ENCODE measurements around the gene TP53TG3E.
"Not testable (repeated sequence)": the region's sequence is repeated elsewhere in the genome, so short reads cannot be mapped to it uniquely, and the experiment has no call there.

TP53TG3E gene

GRCh38 chr16:33304006-33304405 lies at the start of gene TP53TG3E:
Gene TP53TG3E (plus strand): TSS chr16:33304306. CDS start chr16:33304374, 68 bp downstream.
- not testable (repeated sequence) for DNase-seq

GRCh38 chr16:33336226-33337012 lies 32.3 kb downstream of the TP53TG3E start:
- not testable (repeated sequence) for DNase-seq

- not testable (repeated sequence) for DNase-seq
These were observed 33.8 kb downstream of the TP53TG3E start for GRCh38 chr16:33337627-33338542.

GRCh38 chr16:33338543-33338951 lies 34.4 kb downstream of the TP53TG3E start:
- not testable (repeated sequence) for DNase-seq

GRCh38 chr16:33339093-33340061 lies 35.3 kb downstream of the TP53TG3E start:
- DNase-seq, result not testable (repeated sequence)
